Smooth muscle cell (in vitro differentiated cells): ENCODE results near the gene GCC2. TPM values are rescaled to one million over a fixed set of nuclear protein-coding genes. Genes with fewer than 3 reads are reported as not detected.

ENCODE experiments used
- DNase-seq: peaks from one replicate; lab custom pipeline; 2025; ENCODE audit not compliant: unreplicated experiment; lab: John Stamatoyannopoulos, UW
- H2AFZ ChIP-seq: fragments of 200-600 bp; sonication (generic); 2 replicates; pipeline ENCODE4 v1.6.0; 2016; ENCODE audit warnings: antibody characterized with exemption, low read depth, mild to moderate bottlenecking
- H3F3A ChIP-seq: fragments of 200-600 bp; sonication (generic); 2 replicates; pipeline ENCODE4 v1.6.0; 2017; ENCODE audit warnings: antibody characterized with exemption, low read depth
- H3K27ac ChIP-seq: fragments of 200-600 bp; sonication (generic); 2 replicates; pipeline ENCODE4 v1.5.1; 2016; ENCODE audit warnings: low read depth, mild to moderate bottlenecking
- H3K27me3 ChIP-seq: fragments of 200-600 bp; sonication (generic); 2 replicates; pipeline ENCODE4 v1.6.1; 2016; ENCODE audit warnings: low read depth, mild to moderate bottlenecking
- H3K36me3 ChIP-seq: fragments of 200-600 bp; sonication (generic); 2 replicates; pipeline ENCODE4 v1.5.1; 2016; ENCODE audit warnings: low read depth
- H3K4me1 ChIP-seq: fragments of 200-600 bp; sonication (generic); 2 replicates; pipeline ENCODE4 v1.5.1; 2016; ENCODE audit warnings: low read depth
- H3K4me2 ChIP-seq: fragments of 200-600 bp; sonication (generic); 2 replicates; pipeline ENCODE4 v1.6.0; 2016; ENCODE audit warnings: mild to moderate bottlenecking
- H3K4me3 ChIP-seq: fragments of 200-600 bp; sonication (generic); 2 replicates; pipeline ENCODE4 v1.5.1; 2016; ENCODE audit warnings: mild to moderate bottlenecking
- H3K79me2 ChIP-seq: fragments of 200-600 bp; sonication (generic); 2 replicates; pipeline ENCODE4 v1.6.0; 2016; ENCODE audit warnings: low read depth, mild to moderate bottlenecking
- H3K9ac ChIP-seq: fragments of 200-600 bp; sonication (generic); 2 replicates; pipeline ENCODE4 v1.6.0; 2016; ENCODE audit warnings: low read depth
- H3K9me3 ChIP-seq: fragments of 200-600 bp; sonication (generic); replicated peaks from 2 replicates; pipeline ENCODE4 v1.5.1; 2016; ENCODE audit warnings: low read depth
- H4K20me1 ChIP-seq: fragments of 200-600 bp; sonication (generic); 2 replicates; pipeline ENCODE4 v1.6.0; 2016; ENCODE audit warnings: low read depth
- CTCF ChIP-seq: fragments of 200-600 bp; sonication (generic); IDR thresholded peaks from 2 replicates; pipeline ENCODE4 v1.5.1; 2017; ENCODE audit warnings: borderline replicate concordance, mild to moderate bottlenecking, antibody characterized with exemption; ENCODE audit not compliant: insufficient read depth, poor library complexity, severe bottlenecking
- WGBS: methylation state at CpG from one replicate; pipeline ENCODE4 v1.1.7; 2016; ENCODE audit warnings: low lambda C conversion rate; 5-methylcytosine and 5-hydroxymethylcytosine counted together
- polyA plus RNA-seq: library from polyadenylated mRNA; unstranded; fragments of >200 nt; fragmentation: Nextera tagmentation; extraction: Ambion mirVana; gene quantifications from 2 replicates; pipeline ENCODE4 v1.2.1, GENCODE V29; 2016
- total RNA-seq: library from RNA; depleted of rRNA; stranded (reverse); fragments of >200 nt; gene quantifications from 2 replicates; pipeline ENCODE4 v1.2.3, GENCODE V29; 2014

Gene GCC2
- total and polyA plus RNA-seq, 2 experiments from 2014 or later = 18.3 to 36.4 TPM

- Histone ChIP-seq H3K27me3 (no peaks in the 10 kb centered on the region), H3K9me3 (no peaks in the 10 kb centered on the region), H2AFZ (no peak overlapping the region), H4K20me1 (no peaks in the 10 kb centered on the region), H3K4me3 (no peak overlapping the region), H3K79me2 (no peaks in the 10 kb centered on the region), H3F3A (no peaks in the 10 kb centered on the region), H3K27ac (no peak overlapping the region), H3K4me2 (no peak overlapping the region), H3K36me3 (no peaks in the 10 kb centered on the region), H3K4me1 (no peaks in the 10 kb centered on the region), H3K9ac (no peak overlapping the region)
- TF ChIP-seq CTCF = no peak
- 71% methylated on average over 2 of the region's 2 CpGs for WGBS
- no peak for DNase-seq
Measured at GRCh38 chr2:108441712-108442111, 7.3 kb upstream of the GCC2 start.

- H3K36me3 ChIP-seq = no peaks in the 10 kb centered on the region
- no peaks in the 10 kb centered on the region for H3K27me3 ChIP-seq
- H2AFZ ChIP-seq = no peak overlapping the region
- H3F3A ChIP-seq = no peaks in the 10 kb centered on the region
- H3K9ac ChIP-seq = peak overlapping the region; percentile 39
- H4K20me1 ChIP-seq = no peaks in the 10 kb centered on the region
- 91% methylated on average over 1 of the region's 1 CpG for WGBS
- no peak overlapping the region for H3K4me2 ChIP-seq
- peaks cover 9% of the 10 kb centered on the region for H3K79me2 ChIP-seq
- no peaks in the 10 kb centered on the region for H3K9me3 ChIP-seq
- no peak for TF ChIP-seq CTCF
- peak overlapping the region; percentile 57 for H3K27ac ChIP-seq
- H3K4me3 ChIP-seq = no peak overlapping the region
- DNase-seq = no peak
- peaks cover 4% of the 10 kb centered on the region for H3K4me1 ChIP-seq
Measured at GRCh38 chr2:108444941-108445840, 3.8 kb upstream of the GCC2 start.

GRCh38 chr2:108446703-108447102 is 2.3 kb upstream of the GCC2 start:
- Histone ChIP-seq H3K9me3 (no peaks in the 10 kb centered on the region), H3F3A (no peaks in the 10 kb centered on the region), H3K36me3 (no peaks in the 10 kb centered on the region), H3K9ac (no peak overlapping the region), H3K4me3 (no peak overlapping the region), H3K27me3 (no peaks in the 10 kb centered on the region), H3K79me2 (peaks cover 21% of the 10 kb centered on the region), H2AFZ (no peak overlapping the region), H3K4me1 (peaks cover 6% of the 10 kb centered on the region), H4K20me1 (no peaks in the 10 kb centered on the region), H3K4me2 (no peak overlapping the region), H3K27ac (no peak overlapping the region)
- no peak for DNase-seq
- TF ChIP-seq CTCF = no peak
- WGBS = 97% methylated on average over 2 of the region's 2 CpGs
